Natural killer cell (primary cell): ENCODE data around the gene ARHGEF6. TPM values are rescaled to one million over a fixed set of nuclear protein-coding genes. Genes with fewer than 3 reads are reported as not detected.
A peak's percentile ranks its signal among the peaks of the same experiment; 100 is the strongest.

Experiments used
- ATAC-seq, 3 donors: fragments of 150-1000 bp in 2 of 3; fragments of 200-7000 bp in 1 of 3; cut with Tn5 transposase; 1 replicate in 1 of 3; 2 replicates in 2 of 3; pipeline ENCODE4 v1.10.0; 2021; ENCODE audit warnings: mild to moderate bottlenecking in 2 of 3, moderate library complexity in 2 of 3
- DNase-seq, 2 donors: peaks; one replicate each; pipeline versions ENCODE4 v3.0.0 to v3.0.0-alpha.2; 2013 to 2021; ENCODE audit warnings: mixed read lengths in 1 of 2
- H3K27ac ChIP-seq: one replicate; pipeline ENCODE4 v1.5.1; 2013; ENCODE audit warnings: mild to moderate bottlenecking, low read length
- H3K27me3 ChIP-seq: one replicate; pipeline ENCODE4 v1.6.1; 2013; ENCODE audit warnings: low read length; ENCODE audit not compliant: control insufficient read depth, insufficient read depth
- H3K36me3 ChIP-seq: one replicate; pipeline ENCODE4 v1.6.1; 2013; ENCODE audit warnings: low read length; ENCODE audit not compliant: control insufficient read depth, insufficient read depth
- H3K4me1 ChIP-seq: one replicate; pipeline ENCODE4 v1.6.1; 2013; ENCODE audit warnings: low read length; ENCODE audit not compliant: control insufficient read depth, insufficient read depth
- H3K4me3 ChIP-seq: one replicate; pipeline ENCODE4 v1.5.1; 2013; ENCODE audit warnings: low read length
- H3K9me3 ChIP-seq: one replicate; pipeline ENCODE4 v1.6.1; 2013; ENCODE audit warnings: low read length; ENCODE audit not compliant: control insufficient read depth, insufficient read depth
- H3K27ac Mint-ChIP-seq, 2 donors: one replicate each; pipeline ENCODE4 v1.8.0; 2022; ENCODE audit warnings: mild to moderate bottlenecking in 2 of 2, mixed read lengths in 2 of 2, moderate library complexity in 1 of 2
- H3K27me3 Mint-ChIP-seq, 2 donors: one replicate each; pipeline ENCODE4 v1.8.0; 2022; ENCODE audit warnings: low read depth in 2 of 2, mixed read lengths in 2 of 2
- H3K36me3 Mint-ChIP-seq: one replicate; pipeline ENCODE4 v1.8.0; 2022; ENCODE audit warnings: mixed read lengths
- H3K4me1 Mint-ChIP-seq, 2 donors: one replicate each; pipeline ENCODE4 v1.8.0; 2022; ENCODE audit warnings: mixed read lengths in 2 of 2
- H3K4me3 Mint-ChIP-seq: one replicate; pipeline ENCODE4 v1.8.0; 2022; ENCODE audit warnings: mild to moderate bottlenecking, moderate library complexity, mixed read lengths
- H3K9me3 Mint-ChIP-seq, 2 donors: one replicate each; pipeline ENCODE4 v1.8.0; 2022; ENCODE audit warnings: mixed read lengths in 2 of 2
- CTCF ChIP-seq: fragments of 200-600 bp; IDR thresholded peaks from one replicate; pipeline ENCODE4 v1.8.0; 2022; ENCODE audit warnings: antibody characterized with exemption
- WGBS: methylation state at CpG from one replicate; pipeline ENCODE4 v1.1.7; 2013; ENCODE audit warnings: missing lambda C conversion rate; ENCODE audit not compliant: insufficient coverage; 5-methylcytosine and 5-hydroxymethylcytosine counted together
- intact Hi-C: fragments of 100-400 bp; cut with micrococcal nuclease; formaldehyde crosslinking; loops from one replicate; pipeline ENCODE4 v1.14.2; 2022
- total RNA-seq, 4 donors: library from RNA; stranded (reverse); fragments of 120-200 nt in 1 of 4; gene quantifications; one replicate each; pipeline versions ENCODE4 v1.2.3 to v1.2.4, GENCODE V29; 2013 to 2022

Gene ARHGEF6
- total RNA-seq, 3 donors from 2014 or later (not counting 1 experiment from before 2014, with no cell fraction given) = 55.5 to 78.8 (median 75.7) TPM

- Mint-ChIP-seq H3K27ac (no peak overlapping the region), H3K36me3 (no peaks in the 10 kb centered on the region), H3K4me3 (peak overlapping the region; percentile 56), H3K9me3 (no peaks in the 10 kb centered on the region), H3K27me3 (no peaks in the 10 kb centered on the region), H3K4me1 (peaks cover 13 to 24% of the 10 kb centered on the region in 2 donors)
- Histone ChIP-seq H3K27ac (no peak overlapping the region), H3K27me3 (no peaks in the 10 kb centered on the region), H3K9me3 (no peaks in the 10 kb centered on the region), H3K36me3 (no peaks in the 10 kb centered on the region), H3K4me1 (peaks cover 23% of the 10 kb centered on the region), H3K4me3 (no peak overlapping the region)
- DNase-seq (peak in 1 of 2 donors; percentile 11), ATAC-seq (no peak)
- no peak for TF ChIP-seq CTCF
- WGBS = no CpG with 5 or more reads among the region's 1 CpG
- intact Hi-C loops = loop anchor here (10.0 kb wide), 1 partner anchor 89 kb away; no protein-coding TSS in a partner anchor
Measured at GRCh38 chrX:136765821-136766356, 14.8 kb downstream of the ARHGEF6 start.

- H3K36me3 ChIP-seq = no peaks in the 10 kb centered on the region
- no peaks in the 10 kb centered on the region for H3K27me3 ChIP-seq
- peaks cover 25% of the 10 kb centered on the region for H3K4me1 ChIP-seq
- H3K4me3 Mint-ChIP-seq = no peak overlapping the region
- no peaks in the 10 kb centered on the region for H3K9me3 Mint-ChIP-seq
- H3K27ac Mint-ChIP-seq = no peak overlapping the region
- WGBS = 100% methylated on average over 4 of the region's 5 CpGs
- DNase-seq (no peak), ATAC-seq (no peak)
- intact Hi-C loops = loop anchor here (10.0 kb wide), 1 partner anchor 91 kb away; no protein-coding TSS in a partner anchor
- no peaks in the 10 kb centered on the region for H3K36me3 Mint-ChIP-seq
- peaks cover 23% of the 10 kb centered on the region in 2 donors for H3K4me1 Mint-ChIP-seq
- H3K9me3 ChIP-seq = no peaks in the 10 kb centered on the region
- no peak overlapping the region for H3K27ac ChIP-seq
- no peaks in the 10 kb centered on the region for H3K27me3 Mint-ChIP-seq
- H3K4me3 ChIP-seq = no peak overlapping the region
- no peak for TF ChIP-seq CTCF
Measured at GRCh38 chrX:136764206-136764605, 16.5 kb downstream of the ARHGEF6 start.

GRCh38 chrX:136762820-136763452 is 17.8 kb downstream of the ARHGEF6 start:
- Mint-ChIP-seq H3K27me3 (no peaks in the 10 kb centered on the region), H3K9me3 (no peaks in the 10 kb centered on the region), H3K4me3 (no peak overlapping the region), H3K4me1 (peaks cover 18 to 23% of the 10 kb centered on the region in 2 donors), H3K36me3 (no peaks in the 10 kb centered on the region), H3K27ac (no peak overlapping the region)
- TF ChIP-seq CTCF = no peak
- no peaks in the 10 kb centered on the region for H3K36me3 ChIP-seq
- H3K27me3 ChIP-seq = no peaks in the 10 kb centered on the region
- DNase-seq = peak in 1 of 2 donors; percentile 41
- intact Hi-C loops = loop anchor here (10.0 kb wide), 1 partner anchor 92 kb away; no protein-coding TSS in a partner anchor
- no peaks in the 10 kb centered on the region for H3K9me3 ChIP-seq
- WGBS = 0% methylated on average over 1 of the region's 2 CpGs
- H3K4me3 ChIP-seq = no peak overlapping the region
- no peak for ATAC-seq
- H3K27ac ChIP-seq = no peak overlapping the region
- H3K4me1 ChIP-seq = peaks cover 18% of the 10 kb centered on the region
